A549 (cell line): Measurements from ENCODE around the gene ALPP. TPM values are rescaled to one million over a fixed set of nuclear protein-coding genes. Genes with fewer than 3 reads are reported as not detected.
"Not testable (repeated sequence)": the region's sequence is repeated elsewhere in the genome, so short reads cannot be mapped to it uniquely, and the experiment has no call there.

ENCODE experiments used
- ATAC-seq, 2 experiments: fragments of 200-7000 bp in 1 of 2; fragments of >200 bp in 1 of 2; cut with Nextera tagmentation in 1 of 2; cut with Tn5 transposase in 1 of 2; 3 replicates each; pipeline versions ENCODE4 v1.8.0 to v1.9.1; 2018 to 2020; ENCODE audit warnings: mild to moderate bottlenecking in 1 of 2, moderate library complexity in 1 of 2
- CTCF ChIA-PET: fragments of 300-600 bp; sonication (Branson Sonifier 250); formaldehyde crosslinking; extraction: SDS; loops from one replicate; lab custom pipeline; 2021; ENCODE audit warnings: antibody characterized with exemption, inconsistent platforms; lab: Yijun Ruan, JAX
- POLR2A ChIA-PET: fragments of 350-600 bp; formaldehyde crosslinking; extraction: SDS; loops from one replicate; lab custom pipeline; 2021; ENCODE audit warnings: antibody characterized with exemption, inconsistent platforms; lab: Yijun Ruan, JAX
- DNase-seq, 2 experiments: peaks; one replicate each; pipeline versions ENCODE4 v3.0.0 to v3.0.0-alpha.2; 2011 to 2016; ENCODE audit warnings: low read depth in 1 of 2, low spot score in 1 of 2
- FAIRE-seq: peaks from 2 replicates; lab custom pipeline; 2011; peaks lifted over from hg19 to GRCh38; lab: Jason Lieb, UNC
- H3K27ac ChIP-seq, 2 experiments: fragments of >200 bp; sonication (Bioruptor Twin); formaldehyde crosslinking; 3 replicates each; pipeline ENCODE4 v1.5.1; 2016 to 2017
- H3K4me1 ChIP-seq: fragments of >200 bp; sonication (Bioruptor Twin); formaldehyde crosslinking; 3 replicates; pipeline ENCODE4 v1.6.1; 2016
- H3K4me2 ChIP-seq: fragments of >200 bp; sonication (Bioruptor Twin); formaldehyde crosslinking; 3 replicates; pipeline ENCODE4 v1.6.1; 2016
- H3K4me3 ChIP-seq: fragments of >200 bp; sonication (Bioruptor Twin); formaldehyde crosslinking; 3 replicates; pipeline ENCODE4 v1.5.1; 2016
- H3K9me3 ChIP-seq: fragments of >200 bp; sonication (Bioruptor Twin); formaldehyde crosslinking; 3 replicates; pipeline ENCODE4 v1.6.1; 2016
- BHLHE40 ChIP-seq: IDR thresholded peaks from 2 replicates; pipeline ENCODE4 v1.6.1; 2012; ENCODE audit warnings: low read depth, low read length, inconsistent platforms
- CBX8 ChIP-seq: fragments of 200-600 bp; sonication (generic); IDR thresholded peaks from 2 replicates; pipeline ENCODE4 v1.6.1; 2016
- CEBPB ChIP-seq, 2 experiments: fragments of >200 bp in 1 of 2; sonication (Bioruptor Twin) in 1 of 2; formaldehyde crosslinking in 1 of 2; IDR thresholded peaks; 2 replicates each; pipeline ENCODE4 v1.6.1; 2012 to 2016
- CHD2 ChIP-seq: fragments of 150-350 bp; IDR thresholded peaks from 2 replicates; pipeline ENCODE4 v1.6.1; 2014; ENCODE audit warnings: low read length; ENCODE audit not compliant: partially characterized antibody
- ESRRA ChIP-seq: fragments of 150-350 bp; IDR thresholded peaks from 2 replicates; pipeline ENCODE4 v1.6.1; 2014; ENCODE audit warnings: mild to moderate bottlenecking, low read length, borderline replicate concordance
- FOSL2 ChIP-seq, 2 experiments: fragments of 450-650 bp in 1 of 2; fragments of >200 bp in 1 of 2; sonication (Bioruptor Twin) in 1 of 2; formaldehyde crosslinking; IDR thresholded peaks; 2 replicates each; pipeline versions ENCODE4 v1.5.0 to v1.6.1; 2016 to 2020; ENCODE audit warnings: mild to moderate bottlenecking in 1 of 2, moderate library complexity in 1 of 2
- HOXB13 ChIP-seq: fragments of 250-450 bp; sonication (Bioruptor Pico); IDR thresholded peaks from 2 replicates; pipeline ENCODE4 v1.5.0; 2020; ENCODE audit warnings: low read depth, mild to moderate bottlenecking, moderate library complexity
- KDM5A ChIP-seq: fragments of 200-600 bp; sonication (generic); IDR thresholded peaks from 2 replicates; pipeline ENCODE4 v1.6.1; 2016; ENCODE audit warnings: antibody characterized with exemption, mild to moderate bottlenecking
- MAFK ChIP-seq: fragments of 450-650 bp; IDR thresholded peaks from 2 replicates; pipeline ENCODE4 v1.6.1; 2014; ENCODE audit not compliant: partially characterized antibody
- NFE2L2 ChIP-seq: fragments of 150-350 bp; conservative IDR thresholded peaks from 2 replicates; pipeline ENCODE4 v1.6.1; 2014; ENCODE audit warnings: low read length
- NPAS2 ChIP-seq: fragments of 250-450 bp; sonication (Bioruptor Pico); IDR thresholded peaks from 2 replicates; pipeline ENCODE4 v1.8.0; 2022; ENCODE audit warnings: mild to moderate bottlenecking, moderate library complexity, borderline replicate concordance
- NR3C1 ChIP-seq: fragments of >200 bp; sonication (Bioruptor Twin); formaldehyde crosslinking; IDR thresholded peaks from 3 replicates; pipeline ENCODE4 v1.6.1; 2017
- POLR2A ChIP-seq: IDR thresholded peaks from 2 replicates; pipeline ENCODE4 v1.6.1; 2012; ENCODE audit warnings: mild to moderate bottlenecking, low read length
- RARB ChIP-seq: fragments of 250-450 bp; sonication (Bioruptor Pico); IDR thresholded peaks from 2 replicates; pipeline ENCODE4 v1.8.0; 2021; ENCODE audit warnings: mild to moderate bottlenecking, moderate library complexity
- ZC3H11A ChIP-seq: fragments of 450-650 bp; IDR thresholded peaks from 2 replicates; pipeline ENCODE4 v1.6.1; 2014; ENCODE audit warnings: antibody characterized with exemption, mild to moderate bottlenecking
- ZNF302 ChIP-seq: fragments of 250-450 bp; sonication (Bioruptor Pico); IDR thresholded peaks from 2 replicates; pipeline ENCODE4 v1.9.0; 2021; ENCODE audit warnings: inconsistent platforms, mild to moderate bottlenecking, moderate library complexity
- WGBS: methylation state at CpG from one replicate; pipeline ENCODE4 v1.1.6; 2017; ENCODE audit errors: missing lambda C conversion rate; 5-methylcytosine and 5-hydroxymethylcytosine counted together
- polyA plus RNA-seq, 4 experiments: library from polyadenylated mRNA; depleted of rRNA in 3 of 4; stranded (reverse); fragments of >200 nt; fragmentation: RNase III in 1 of 4; extraction: RNeasy Plus Mini Kit Qiagen cat#74134 plus additional on column Dnase treatment in 1 of 4; gene quantifications; 2 replicates in 3 of 4; 3 replicates in 1 of 4; pipeline ENCODE4 v1.2.3, GENCODE V29; 2011 to 2017
- TF ChIP-seq, protein P1 (sequence below): fragments of 150-350 bp; IDR thresholded peaks from 2 replicates; pipeline ENCODE4 v1.6.1; 2014; ENCODE audit warnings: low read depth, mild to moderate bottlenecking, low read length
- TF ChIP-seq, protein P2 (sequence below): fragments of >200 bp; sonication (Bioruptor Twin); formaldehyde crosslinking; IDR thresholded peaks from 2 replicates; pipeline ENCODE4 v1.6.1; 2016
- TF ChIP-seq, protein P3 (sequence below): fragments of 200-600 bp; sonication (generic); IDR thresholded peaks from 2 replicates; pipeline ENCODE4 v1.6.1; 2016; ENCODE audit warnings: antibody characterized with exemption, mild to moderate bottlenecking, moderate library complexity

The ALPP gene
- polyA plus RNA-seq, 2 of the 4 experiments (the other 2 are of a cell fraction) = 0.10 to 0.31 TPM

DNA sequence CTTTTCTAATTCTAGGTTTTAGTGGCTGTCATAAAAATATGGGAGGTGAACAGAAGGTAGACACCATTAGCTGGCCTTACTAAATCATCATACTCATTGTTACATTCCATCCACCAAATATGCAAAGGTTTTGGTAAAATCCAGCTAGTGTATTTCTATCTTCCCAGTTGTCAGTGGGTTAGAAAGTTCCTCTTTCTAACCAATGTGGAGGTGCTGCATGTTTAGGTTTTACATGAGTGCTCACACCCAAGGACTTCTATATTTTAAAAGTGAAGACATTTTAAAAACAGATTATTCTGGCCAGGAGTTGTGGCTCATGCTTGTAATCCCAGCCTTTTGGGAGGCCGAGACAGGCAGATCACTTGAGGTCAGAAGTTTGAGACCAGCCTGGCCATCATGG is 5.9 kb downstream of the ALPP start:
- ATAC-seq (no peak), DNase-seq (no peak), FAIRE-seq (no peak)
- Histone ChIP-seq H3K4me2 (no peak overlapping the region), H3K4me3 (no peak overlapping the region), H3K9me3 (no peaks in the 10 kb centered on the region), H3K27ac (no peak overlapping the region), H3K4me1 (peaks cover 14% of the 10 kb centered on the region)
- TF ChIP-seq ZC3H11A (no peak), POLR2A (no peak), BHLHE40 (no peak), CEBPB (IDR thresholded peaks at IDR 0.05) (no peak), NFE2L2 (no peak), ZNF302 (CRISPR knock-in tag) (no peak), KDM5A (no peak), NPAS2 (CRISPR knock-in tag) (no peak), MAFK (no peak), HOXB13 (no peak), RARB (no peak), ESRRA (no peak), NR3C1 (no peak), CHD2 (no peak), FOSL2 (IDR thresholded peaks at IDR 0.05) (no peak), FOSL2 (CRISPR knock-in tag; IDR thresholded peaks at IDR 0.05) (no peak), CBX8 (no peak)
- TF ChIP-seq, protein P1, sequence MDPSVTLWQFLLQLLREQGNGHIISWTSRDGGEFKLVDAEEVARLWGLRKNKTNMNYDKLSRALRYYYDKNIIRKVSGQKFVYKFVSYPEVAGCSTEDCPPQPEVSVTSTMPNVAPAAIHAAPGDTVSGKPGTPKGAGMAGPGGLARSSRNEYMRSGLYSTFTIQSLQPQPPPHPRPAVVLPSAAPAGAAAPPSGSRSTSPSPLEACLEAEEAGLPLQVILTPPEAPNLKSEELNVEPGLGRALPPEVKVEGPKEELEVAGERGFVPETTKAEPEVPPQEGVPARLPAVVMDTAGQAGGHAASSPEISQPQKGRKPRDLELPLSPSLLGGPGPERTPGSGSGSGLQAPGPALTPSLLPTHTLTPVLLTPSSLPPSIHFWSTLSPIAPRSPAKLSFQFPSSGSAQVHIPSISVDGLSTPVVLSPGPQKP = no peak
- TF ChIP-seq, protein P2, sequence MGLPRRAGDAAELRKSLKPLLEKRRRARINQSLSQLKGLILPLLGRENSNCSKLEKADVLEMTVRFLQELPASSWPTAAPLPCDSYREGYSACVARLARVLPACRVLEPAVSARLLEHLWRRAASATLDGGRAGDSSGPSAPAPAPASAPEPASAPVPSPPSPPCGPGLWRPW = no peak
- TF ChIP-seq, protein P3, sequence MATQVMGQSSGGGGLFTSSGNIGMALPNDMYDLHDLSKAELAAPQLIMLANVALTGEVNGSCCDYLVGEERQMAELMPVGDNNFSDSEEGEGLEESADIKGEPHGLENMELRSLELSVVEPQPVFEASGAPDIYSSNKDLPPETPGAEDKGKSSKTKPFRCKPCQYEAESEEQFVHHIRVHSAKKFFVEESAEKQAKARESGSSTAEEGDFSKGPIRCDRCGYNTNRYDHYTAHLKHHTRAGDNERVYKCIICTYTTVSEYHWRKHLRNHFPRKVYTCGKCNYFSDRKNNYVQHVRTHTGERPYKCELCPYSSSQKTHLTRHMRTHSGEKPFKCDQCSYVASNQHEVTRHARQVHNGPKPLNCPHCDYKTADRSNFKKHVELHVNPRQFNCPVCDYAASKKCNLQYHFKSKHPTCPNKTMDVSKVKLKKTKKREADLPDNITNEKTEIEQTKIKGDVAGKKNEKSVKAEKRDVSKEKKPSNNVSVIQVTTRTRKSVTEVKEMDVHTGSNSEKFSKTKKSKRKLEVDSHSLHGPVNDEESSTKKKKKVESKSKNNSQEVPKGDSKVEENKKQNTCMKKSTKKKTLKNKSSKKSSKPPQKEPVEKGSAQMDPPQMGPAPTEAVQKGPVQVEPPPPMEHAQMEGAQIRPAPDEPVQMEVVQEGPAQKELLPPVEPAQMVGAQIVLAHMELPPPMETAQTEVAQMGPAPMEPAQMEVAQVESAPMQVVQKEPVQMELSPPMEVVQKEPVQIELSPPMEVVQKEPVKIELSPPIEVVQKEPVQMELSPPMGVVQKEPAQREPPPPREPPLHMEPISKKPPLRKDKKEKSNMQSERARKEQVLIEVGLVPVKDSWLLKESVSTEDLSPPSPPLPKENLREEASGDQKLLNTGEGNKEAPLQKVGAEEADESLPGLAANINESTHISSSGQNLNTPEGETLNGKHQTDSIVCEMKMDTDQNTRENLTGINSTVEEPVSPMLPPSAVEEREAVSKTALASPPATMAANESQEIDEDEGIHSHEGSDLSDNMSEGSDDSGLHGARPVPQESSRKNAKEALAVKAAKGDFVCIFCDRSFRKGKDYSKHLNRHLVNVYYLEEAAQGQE = no peak
- ChIA-PET POLR2A (no interaction called here), CTCF (interaction anchor here (0.6 to 1.5 kb wide), 4 partner anchors 7 to 622 kb away, joined by 3 to 6 read pairs (median 3); no protein-coding TSS in a partner anchor)
- WGBS = 82% methylated on average over 1 of the region's 1 CpG

DNA sequence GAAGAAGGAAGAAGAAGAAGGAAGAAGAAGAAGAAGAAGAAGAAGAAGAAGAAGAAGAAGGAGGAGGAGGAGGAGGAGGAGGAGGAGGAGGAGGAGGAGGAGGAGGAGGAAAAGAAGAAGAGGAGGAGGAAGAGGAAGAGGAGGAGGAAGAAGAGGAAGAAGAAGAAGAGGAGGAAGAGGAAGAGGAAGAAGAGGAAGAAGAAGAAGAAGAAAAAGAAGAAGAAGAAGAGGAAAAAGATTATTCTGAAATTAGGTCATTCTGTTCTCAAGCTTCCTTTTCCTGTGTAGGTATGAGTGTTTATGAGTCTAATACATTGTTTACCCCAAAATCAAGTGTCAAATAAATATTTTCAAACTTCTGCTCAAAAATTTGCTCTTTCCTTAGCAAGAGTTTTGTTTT is 6.5 kb downstream of the ALPP start:
- peaks cover 20% of the 10 kb centered on the region for H3K4me1 ChIP-seq
- H3K4me3 ChIP-seq, ATAC-seq, H3K9me3 ChIP-seq, H3K27ac ChIP-seq, FAIRE-seq, H3K4me2 ChIP-seq, DNase-seq, POLR2A ChIA-PET: not testable (repeated sequence)
- CTCF ChIA-PET = interaction anchor here (0.6 to 1.5 kb wide), 4 partner anchors 11 to 622 kb away, joined by 3 to 4 read pairs (median 3); no protein-coding TSS in a partner anchor
